HEK293 (cell line): ENCODE data around the gene DMPK.

Experiments
- CTCF ChIA-PET: fragments of 350-600 bp; formaldehyde crosslinking; extraction: SDS; loops from one replicate; lab custom pipeline; 2021; ENCODE audit warnings: antibody characterized with exemption; lab: Yijun Ruan, JAX
- POLR2A ChIA-PET: fragments of 300-600 bp; formaldehyde crosslinking; extraction: SDS; loops from one replicate; lab custom pipeline; 2020; ENCODE audit warnings: antibody characterized with exemption, inconsistent platforms; lab: Yijun Ruan, JAX
- H3K27ac ChIP-seq: fragments of 200-500 bp; sonication (Bioruptor generic); 2 replicates; pipeline ENCODE4 v1.5.1; 2014; ENCODE audit warnings: low read depth, low read length, control low read depth, inconsistent platforms; ENCODE audit errors: extremely low read depth
- H3K36me3 ChIP-seq, 2 experiments: fragments of 200-500 bp in 1 of 2; sonication (Bioruptor generic) in 1 of 2; 1 replicate in 1 of 2; 2 replicates in 1 of 2; pipeline ENCODE4 v1.5.1; 2014 to 2017; ENCODE audit warnings: inconsistent platforms in 2 of 2, low read length in 2 of 2; ENCODE audit not compliant: control insufficient read depth in 2 of 2, insufficient read depth in 1 of 2
- H3K4me1 ChIP-seq: fragments of 200-500 bp; sonication (Bioruptor generic); 2 replicates; pipeline ENCODE4 v1.5.1; 2014; ENCODE audit warnings: mild to moderate bottlenecking, low read length, inconsistent platforms; ENCODE audit not compliant: control insufficient read depth, insufficient read depth
- H3K4me3 ChIP-seq: 2 replicates; pipeline ENCODE4 v1.5.1; 2011; ENCODE audit warnings: low read depth, mild to moderate bottlenecking, control low read depth, low read length, moderate library complexity
- H3K9me3 ChIP-seq: fragments of 200-500 bp; sonication (Bioruptor generic); 2 replicates; pipeline ENCODE4 v1.5.1; 2014; ENCODE audit warnings: low read depth, low read length, inconsistent platforms; ENCODE audit not compliant: control insufficient read depth, insufficient read depth
- GLIS1 ChIP-seq: fragments of 450-650 bp; formaldehyde crosslinking; IDR thresholded peaks from 2 replicates; pipeline ENCODE4 v1.5.1; 2016; ENCODE audit warnings: missing biosample characterization, missing genetic modification characterization
- GLIS2 ChIP-seq: fragments of 450-650 bp; formaldehyde crosslinking; IDR thresholded peaks from 2 replicates; pipeline ENCODE4 v1.5.1; 2016; ENCODE audit warnings: missing biosample characterization, missing genetic modification characterization
- HOXC10 ChIP-seq: sonication (generic); formaldehyde crosslinking; IDR thresholded peaks from 2 replicates; pipeline ENCODE4 v1.8.1; 2023; ENCODE audit warnings: mild to moderate bottlenecking, missing genetic modification reagents
- KLF1 ChIP-seq: fragments of 450-650 bp; formaldehyde crosslinking; IDR thresholded peaks from 2 replicates; pipeline ENCODE4 v1.5.1; 2016; ENCODE audit warnings: missing biosample characterization, missing genetic modification characterization
- ZFP37 ChIP-seq: fragments of 450-650 bp; formaldehyde crosslinking; IDR thresholded peaks from 2 replicates; pipeline ENCODE4 v1.5.1; 2016; ENCODE audit warnings: missing biosample characterization, missing genetic modification characterization
- ZIC2 ChIP-seq: fragments of 450-650 bp; formaldehyde crosslinking; IDR thresholded peaks from 2 replicates; pipeline ENCODE4 v1.5.1; 2016; ENCODE audit warnings: missing biosample characterization, missing genetic modification characterization
- ZNF121 ChIP-seq: fragments of 450-650 bp; formaldehyde crosslinking; IDR thresholded peaks from 2 replicates; pipeline ENCODE4 v1.5.1; 2016; ENCODE audit warnings: missing biosample characterization, missing genetic modification characterization
- ZNF169 ChIP-seq: fragments of 450-650 bp; formaldehyde crosslinking; IDR thresholded peaks from 2 replicates; pipeline ENCODE4 v1.5.1; 2016; ENCODE audit warnings: missing biosample characterization, missing genetic modification characterization
- ZNF174 ChIP-seq: fragments of 450-650 bp; formaldehyde crosslinking; IDR thresholded peaks from 2 replicates; pipeline ENCODE4 v1.5.0; 2017; ENCODE audit warnings: missing biosample characterization, mild to moderate bottlenecking, missing genetic modification characterization
- ZNF184 ChIP-seq: fragments of 450-650 bp; IDR thresholded peaks from 2 replicates; pipeline ENCODE4 v1.5.1; 2018; ENCODE audit warnings: missing biosample characterization, mild to moderate bottlenecking, missing genetic modification characterization
- ZNF239 ChIP-seq: fragments of 450-650 bp; formaldehyde crosslinking; IDR thresholded peaks from 2 replicates; pipeline ENCODE4 v1.5.1; 2016; ENCODE audit warnings: missing biosample characterization, missing genetic modification characterization
- ZNF391 ChIP-seq: fragments of 450-650 bp; formaldehyde crosslinking; IDR thresholded peaks from 2 replicates; pipeline ENCODE4 v1.5.1; 2016; ENCODE audit warnings: low read depth, missing biosample characterization, missing genetic modification characterization, borderline replicate concordance
- ZNF416 ChIP-seq: fragments of 450-650 bp; formaldehyde crosslinking; IDR thresholded peaks from 2 replicates; pipeline ENCODE4 v1.5.1; 2016; ENCODE audit warnings: missing biosample characterization, missing genetic modification characterization
- ZNF514 ChIP-seq: fragments of 450-650 bp; formaldehyde crosslinking; IDR thresholded peaks from 2 replicates; pipeline ENCODE4 v1.5.1; 2016; ENCODE audit warnings: missing biosample characterization, missing genetic modification characterization
- ZNF600 ChIP-seq: fragments of 450-650 bp; formaldehyde crosslinking; IDR thresholded peaks from 2 replicates; pipeline ENCODE4 v1.5.1; 2016; ENCODE audit warnings: missing biosample characterization, missing genetic modification characterization
- ZNF626 ChIP-seq: fragments of 450-650 bp; sonication (Bioruptor Pico); formaldehyde crosslinking; IDR thresholded peaks from 2 replicates; pipeline ENCODE4 v1.5.1; 2018; ENCODE audit warnings: missing biosample characterization, missing genetic modification characterization, inconsistent platforms
- ZNF791 ChIP-seq: fragments of 450-650 bp; formaldehyde crosslinking; IDR thresholded peaks from 2 replicates; pipeline ENCODE4 v1.5.1; 2016; ENCODE audit warnings: missing biosample characterization, missing genetic modification characterization
- TF ChIP-seq, protein P1 (sequence below): fragments of 450-650 bp; formaldehyde crosslinking; IDR thresholded peaks from 2 replicates; pipeline ENCODE4 v1.5.1; 2016; ENCODE audit warnings: missing biosample characterization, missing genetic modification characterization, borderline replicate concordance
- TF ChIP-seq, protein P2 (sequence below): fragments of 450-650 bp; formaldehyde crosslinking; IDR thresholded peaks from 2 replicates; pipeline ENCODE4 v1.5.1; 2017; ENCODE audit warnings: missing biosample characterization, missing genetic modification characterization
- TF ChIP-seq, protein P3 (sequence below): fragments of 450-650 bp; formaldehyde crosslinking; IDR thresholded peaks from 2 replicates; pipeline ENCODE4 v1.5.1; 2016; ENCODE audit warnings: missing biosample characterization, missing genetic modification characterization, borderline replicate concordance

DMPK gene

DNA sequence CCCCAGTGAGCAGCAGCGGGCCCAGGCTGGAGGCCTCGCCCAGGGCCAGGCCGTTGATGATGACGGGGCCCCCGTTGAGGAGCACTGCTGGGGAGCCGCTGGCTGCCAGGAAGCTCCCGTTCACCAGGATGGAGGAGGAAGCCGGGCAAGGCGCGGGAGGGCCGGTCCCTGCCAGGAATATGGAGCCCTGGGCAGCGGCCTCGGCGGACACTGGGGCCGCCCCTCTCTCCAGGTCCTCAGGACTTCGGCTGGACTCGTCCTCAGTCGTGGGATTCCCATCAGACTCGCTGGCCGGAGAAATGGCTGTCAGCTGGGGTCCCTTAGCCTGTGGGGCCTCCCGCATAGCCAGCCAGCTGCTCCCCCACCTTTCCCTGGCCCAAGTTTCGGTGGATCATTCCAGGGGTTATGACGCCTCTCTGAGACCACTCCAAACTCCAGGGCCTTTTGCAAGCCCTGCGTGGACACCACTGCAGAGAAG is 15.4 kb downstream of the DMPK start:
- Histone ChIP-seq H3K27ac (peak overlapping the region; percentile 98), H3K4me1 (peaks cover 25% of the 10 kb centered on the region), H3K36me3 (peaks cover 0 to 7% of the 10 kb centered on the region in 2 experiments; a peak in 2 of 3 replicates), H3K9me3 (no peaks in the 10 kb centered on the region), H3K4me3 (peak overlapping the region; percentile 70)
- ChIA-PET POLR2A (interaction anchor here (0.6 to 7.2 kb wide), 11 partner anchors 10 to 78 kb away, joined by 3 to 133 read pairs (median 10); partner anchors contain the start of genes FBXO46, QPCTL and SNRPD2), CTCF (interaction anchor here (0.7 to 2.8 kb wide), 5 partner anchors 37 to 96 kb away, joined by 3 to 37 read pairs (median 6); partner anchors contain the start of genes QPCTL and SNRPD2)
- TF ChIP-seq, protein P1, sequence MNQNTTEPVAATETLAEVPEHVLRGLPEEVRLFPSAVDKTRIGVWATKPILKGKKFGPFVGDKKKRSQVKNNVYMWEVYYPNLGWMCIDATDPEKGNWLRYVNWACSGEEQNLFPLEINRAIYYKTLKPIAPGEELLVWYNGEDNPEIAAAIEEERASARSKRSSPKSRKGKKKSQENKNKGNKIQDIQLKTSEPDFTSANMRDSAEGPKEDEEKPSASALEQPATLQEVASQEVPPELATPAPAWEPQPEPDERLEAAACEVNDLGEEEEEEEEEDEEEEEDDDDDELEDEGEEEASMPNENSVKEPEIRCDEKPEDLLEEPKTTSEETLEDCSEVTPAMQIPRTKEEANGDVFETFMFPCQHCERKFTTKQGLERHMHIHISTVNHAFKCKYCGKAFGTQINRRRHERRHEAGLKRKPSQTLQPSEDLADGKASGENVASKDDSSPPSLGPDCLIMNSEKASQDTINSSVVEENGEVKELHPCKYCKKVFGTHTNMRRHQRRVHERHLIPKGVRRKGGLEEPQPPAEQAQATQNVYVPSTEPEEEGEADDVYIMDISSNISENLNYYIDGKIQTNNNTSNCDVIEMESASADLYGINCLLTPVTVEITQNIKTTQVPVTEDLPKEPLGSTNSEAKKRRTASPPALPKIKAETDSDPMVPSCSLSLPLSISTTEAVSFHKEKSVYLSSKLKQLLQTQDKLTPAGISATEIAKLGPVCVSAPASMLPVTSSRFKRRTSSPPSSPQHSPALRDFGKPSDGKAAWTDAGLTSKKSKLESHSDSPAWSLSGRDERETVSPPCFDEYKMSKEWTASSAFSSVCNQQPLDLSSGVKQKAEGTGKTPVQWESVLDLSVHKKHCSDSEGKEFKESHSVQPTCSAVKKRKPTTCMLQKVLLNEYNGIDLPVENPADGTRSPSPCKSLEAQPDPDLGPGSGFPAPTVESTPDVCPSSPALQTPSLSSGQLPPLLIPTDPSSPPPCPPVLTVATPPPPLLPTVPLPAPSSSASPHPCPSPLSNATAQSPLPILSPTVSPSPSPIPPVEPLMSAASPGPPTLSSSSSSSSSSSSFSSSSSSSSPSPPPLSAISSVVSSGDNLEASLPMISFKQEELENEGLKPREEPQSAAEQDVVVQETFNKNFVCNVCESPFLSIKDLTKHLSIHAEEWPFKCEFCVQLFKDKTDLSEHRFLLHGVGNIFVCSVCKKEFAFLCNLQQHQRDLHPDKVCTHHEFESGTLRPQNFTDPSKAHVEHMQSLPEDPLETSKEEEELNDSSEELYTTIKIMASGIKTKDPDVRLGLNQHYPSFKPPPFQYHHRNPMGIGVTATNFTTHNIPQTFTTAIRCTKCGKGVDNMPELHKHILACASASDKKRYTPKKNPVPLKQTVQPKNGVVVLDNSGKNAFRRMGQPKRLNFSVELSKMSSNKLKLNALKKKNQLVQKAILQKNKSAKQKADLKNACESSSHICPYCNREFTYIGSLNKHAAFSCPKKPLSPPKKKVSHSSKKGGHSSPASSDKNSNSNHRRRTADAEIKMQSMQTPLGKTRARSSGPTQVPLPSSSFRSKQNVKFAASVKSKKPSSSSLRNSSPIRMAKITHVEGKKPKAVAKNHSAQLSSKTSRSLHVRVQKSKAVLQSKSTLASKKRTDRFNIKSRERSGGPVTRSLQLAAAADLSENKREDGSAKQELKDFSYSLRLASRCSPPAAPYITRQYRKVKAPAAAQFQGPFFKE (tag by site-specific recombination), result no peak
- TF ChIP-seq ZIC2 (tag by site-specific recombination) (peak; percentile 56), GLIS1 (tag by site-specific recombination) (peak; percentile 75)

DNA sequence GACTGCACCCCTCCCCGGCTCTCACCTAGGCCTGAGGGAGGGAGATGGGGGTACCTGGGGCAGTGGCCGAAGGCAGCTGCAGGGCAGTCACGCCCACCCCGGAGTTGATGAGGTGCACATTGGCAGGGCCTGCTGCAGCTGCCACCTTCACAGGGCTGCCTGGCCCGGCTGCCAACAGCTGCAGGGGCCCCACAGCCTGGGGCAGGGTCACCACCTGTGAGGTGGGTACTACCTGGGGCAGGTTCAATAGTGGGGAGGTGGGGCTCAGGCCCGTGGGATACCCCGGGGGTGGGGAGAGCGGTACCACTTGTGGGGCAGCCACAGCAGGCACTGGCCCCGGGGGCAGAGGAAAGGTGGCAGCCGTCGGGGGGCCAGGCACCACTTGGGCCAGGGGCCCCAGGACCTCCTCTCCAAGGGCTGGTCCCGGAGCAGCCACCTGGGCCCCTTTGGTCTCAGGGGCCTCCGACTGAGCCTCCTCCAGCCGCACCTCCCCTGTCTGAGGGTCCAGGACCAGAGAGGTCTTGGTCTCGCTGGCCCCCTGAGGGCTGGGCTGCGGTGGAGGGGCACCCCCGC is 15.9 kb downstream of the DMPK start:
- TF ChIP-seq HOXC10 (CRISPR knock-in tag) (no peak), ZNF626 (no peak), GLIS2 (tag by site-specific recombination) (peak; percentile 72), ZNF174 (tag by site-specific recombination) (no peak)
- ChIA-PET CTCF (interaction anchor here (0.7 to 1.7 kb wide), 2 partner anchors 36 to 49 kb away, joined by 4 to 7 read pairs; no protein-coding TSS in a partner anchor), POLR2A (interaction anchor here (2.4 to 7.2 kb wide), 3 partner anchors 12 to 78 kb away, joined by 10 to 133 read pairs (median 111); partner anchors contain the start of genes QPCTL and SNRPD2)
- peaks cover 0 to 3% of the 10 kb centered on the region in 2 experiments; a peak in 2 of 3 replicates for H3K36me3 ChIP-seq
- H3K27ac ChIP-seq, result no peak overlapping the region
- no peaks in the 10 kb centered on the region for H3K9me3 ChIP-seq
- peaks cover 25% of the 10 kb centered on the region for H3K4me1 ChIP-seq
- no peak overlapping the region for H3K4me3 ChIP-seq

DNA sequence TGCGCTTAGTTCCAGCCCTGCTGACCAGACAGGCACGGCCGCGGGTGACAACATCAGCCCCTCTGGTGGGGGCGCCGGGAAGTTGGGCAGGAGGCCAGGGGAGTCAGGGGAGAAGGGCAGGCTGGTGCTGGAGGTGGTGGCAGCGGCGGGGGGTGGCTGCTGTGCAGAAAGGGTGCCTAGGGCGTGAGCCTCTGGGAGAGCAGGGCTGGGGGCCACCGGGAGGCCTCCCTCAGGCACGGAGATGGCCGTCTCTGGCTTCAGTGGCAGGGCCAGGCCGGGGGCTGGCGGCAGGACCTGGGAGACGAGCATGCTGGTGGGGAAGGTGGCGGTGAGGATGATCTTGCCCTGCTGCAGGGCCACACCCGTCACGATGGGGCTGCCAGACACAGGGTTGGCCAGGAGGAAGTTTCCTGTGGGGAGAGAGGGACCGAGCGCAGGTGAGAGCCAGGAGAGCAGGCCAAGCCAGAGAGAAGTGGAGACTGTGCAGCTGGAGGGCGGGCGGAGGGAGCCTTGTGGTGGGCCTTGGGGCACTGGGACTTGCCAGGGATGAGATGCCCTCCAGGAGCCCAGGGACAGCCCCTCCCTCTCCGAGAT is 16.5 kb downstream of the DMPK start:
- peaks cover 19% of the 10 kb centered on the region for H3K4me1 ChIP-seq
- H3K27ac ChIP-seq, result no peak overlapping the region
- ChIA-PET POLR2A (interaction anchor here (2.4 to 5.1 kb wide), 2 partner anchors 11 to 49 kb away, joined by 10 to 133 read pairs; no protein-coding TSS in a partner anchor), CTCF (no interaction called here)
- H3K4me3 ChIP-seq, result no peak overlapping the region
- no peaks in the 10 kb centered on the region for H3K36me3 ChIP-seq
- no peaks in the 10 kb centered on the region for H3K9me3 ChIP-seq
- TF ChIP-seq ZNF514 (tag by site-specific recombination), result no peak
- no peak for TF ChIP-seq ZNF121 (tag by site-specific recombination)
- TF ChIP-seq, protein P2, sequence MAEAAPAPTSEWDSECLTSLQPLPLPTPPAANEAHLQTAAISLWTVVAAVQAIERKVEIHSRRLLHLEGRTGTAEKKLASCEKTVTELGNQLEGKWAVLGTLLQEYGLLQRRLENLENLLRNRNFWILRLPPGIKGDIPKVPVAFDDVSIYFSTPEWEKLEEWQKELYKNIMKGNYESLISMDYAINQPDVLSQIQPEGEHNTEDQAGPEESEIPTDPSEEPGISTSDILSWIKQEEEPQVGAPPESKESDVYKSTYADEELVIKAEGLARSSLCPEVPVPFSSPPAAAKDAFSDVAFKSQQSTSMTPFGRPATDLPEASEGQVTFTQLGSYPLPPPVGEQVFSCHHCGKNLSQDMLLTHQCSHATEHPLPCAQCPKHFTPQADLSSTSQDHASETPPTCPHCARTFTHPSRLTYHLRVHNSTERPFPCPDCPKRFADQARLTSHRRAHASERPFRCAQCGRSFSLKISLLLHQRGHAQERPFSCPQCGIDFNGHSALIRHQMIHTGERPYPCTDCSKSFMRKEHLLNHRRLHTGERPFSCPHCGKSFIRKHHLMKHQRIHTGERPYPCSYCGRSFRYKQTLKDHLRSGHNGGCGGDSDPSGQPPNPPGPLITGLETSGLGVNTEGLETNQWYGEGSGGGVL (tag by site-specific recombination), result peak; percentile 19; the same call in 1 of the 2 replicates
- TF ChIP-seq, protein P3, sequence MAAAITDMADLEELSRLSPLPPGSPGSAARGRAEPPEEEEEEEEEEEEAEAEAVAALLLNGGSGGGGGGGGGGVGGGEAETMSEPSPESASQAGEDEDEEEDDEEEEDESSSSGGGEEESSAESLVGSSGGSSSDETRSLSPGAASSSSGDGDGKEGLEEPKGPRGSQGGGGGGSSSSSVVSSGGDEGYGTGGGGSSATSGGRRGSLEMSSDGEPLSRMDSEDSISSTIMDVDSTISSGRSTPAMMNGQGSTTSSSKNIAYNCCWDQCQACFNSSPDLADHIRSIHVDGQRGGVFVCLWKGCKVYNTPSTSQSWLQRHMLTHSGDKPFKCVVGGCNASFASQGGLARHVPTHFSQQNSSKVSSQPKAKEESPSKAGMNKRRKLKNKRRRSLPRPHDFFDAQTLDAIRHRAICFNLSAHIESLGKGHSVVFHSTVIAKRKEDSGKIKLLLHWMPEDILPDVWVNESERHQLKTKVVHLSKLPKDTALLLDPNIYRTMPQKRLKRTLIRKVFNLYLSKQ, result no peak
- TF ChIP-seq ZNF600, result 0 out of 2 replicates have a peak, but pooled peaks have one; percentile 15
- TF ChIP-seq ZNF239 (tag by site-specific recombination), result no peak
- peak; percentile 69 for TF ChIP-seq ZIC2 (tag by site-specific recombination)
- no peak for TF ChIP-seq ZNF416 (tag by site-specific recombination)
- TF ChIP-seq KLF1 (tag by site-specific recombination), result peak; percentile 57; the same call in 1 of the 2 replicates
- TF ChIP-seq ZNF169 (tag by site-specific recombination), result no peak
- TF ChIP-seq ZNF174 (tag by site-specific recombination), result no peak
- no peak for TF ChIP-seq ZFP37 (tag by site-specific recombination)
- TF ChIP-seq ZNF791 (tag by site-specific recombination), result no peak
- TF ChIP-seq ZNF184 (tag by site-specific recombination), result no peak
- no peak for TF ChIP-seq ZNF391 (tag by site-specific recombination)
